HG03457 (cell line): Measurements from ENCODE around the gene EZH2.

Experiments used
- ATAC-seq: cut with Tn5 transposase; IDR thresholded peaks from one replicate; pipeline ENCODE4 v1.9.1; 2021; ENCODE audit warnings: moderate number of reproducible peaks; ENCODE audit not compliant: unreplicated experiment

The EZH2 gene

GRCh38 chr7:148884049-148884298, at the start of gene EZH2:
TSS of gene EZH2 (minus strand) at chr7:148884291. CDS start at chr7:148847298, 36,993 bp downstream.
- peak; percentile 9 for ATAC-seq

- ATAC-seq: no peak
These were observed 47.4 kb upstream of the EZH2 start for GRCh38 chr7:148931470-148931869.

GRCh38 chr7:148930335-148930734, 46.2 kb upstream of the EZH2 start:
- ATAC-seq: no peak

DNA sequence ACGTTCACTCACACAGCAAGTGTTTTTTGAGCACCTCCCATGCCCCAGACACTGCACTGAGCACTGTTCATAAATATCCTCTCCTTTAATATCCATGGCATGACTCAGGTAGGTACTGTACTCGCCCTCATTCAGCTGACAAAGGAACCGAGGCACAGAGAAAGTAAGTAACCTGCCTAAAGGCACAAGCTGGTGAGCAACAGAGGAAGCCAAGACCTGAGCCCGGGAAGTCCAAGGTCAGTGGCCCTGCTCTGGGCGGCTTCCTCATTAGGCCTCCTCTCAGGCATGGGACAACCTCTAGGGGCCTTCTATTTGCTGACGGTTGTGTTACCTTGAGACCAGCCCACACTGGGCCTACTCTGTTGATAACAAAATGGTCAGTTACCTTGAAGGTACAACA, 45.1 kb upstream of the EZH2 start:
- ATAC-seq: no peak

DNA sequence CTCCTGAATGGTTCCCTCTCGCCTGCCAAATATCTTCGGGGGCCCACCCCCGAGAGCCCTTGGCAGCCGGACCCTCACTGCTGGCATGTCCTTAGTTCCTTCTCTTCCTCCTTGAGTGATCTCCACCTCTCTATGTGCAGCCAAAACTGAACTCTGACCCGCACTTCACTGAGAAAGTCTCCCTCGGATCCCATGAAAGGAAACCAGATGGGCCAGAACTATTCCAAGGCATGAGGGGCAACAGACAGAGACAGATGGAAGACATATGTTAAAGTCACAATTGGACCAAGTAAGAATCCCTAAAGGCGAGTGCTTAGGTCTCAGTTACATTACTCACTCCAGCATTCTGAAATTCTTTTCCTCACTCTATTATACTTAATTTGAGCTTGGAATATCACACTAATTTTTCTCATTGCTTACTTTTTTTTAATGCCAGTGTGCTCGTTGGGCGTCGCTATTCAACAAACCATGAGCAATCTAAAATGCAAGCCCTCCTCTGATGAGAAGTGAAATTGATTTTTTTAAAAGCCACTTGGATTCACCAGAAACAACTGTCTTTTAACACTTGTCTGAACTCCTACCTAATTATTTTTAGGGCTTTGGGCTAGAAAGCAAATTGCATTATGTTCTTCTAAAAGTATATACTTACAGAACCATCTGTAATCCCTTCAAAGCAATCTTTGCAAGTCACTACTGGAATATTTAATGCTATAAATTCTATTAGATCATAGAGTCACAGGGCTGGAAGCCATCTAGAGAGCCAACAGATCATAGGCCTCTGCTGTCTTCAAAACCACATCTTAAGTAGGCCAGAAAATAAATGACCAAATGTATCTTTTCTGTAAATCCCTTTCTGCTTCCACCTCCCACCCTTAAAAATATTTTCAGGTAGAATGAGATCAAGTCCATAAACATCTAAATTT, 43.3 kb upstream of the EZH2 start:
- ATAC-seq: no peak

- ATAC-seq: no peak
These were observed 41.7 kb upstream of the EZH2 start for GRCh38 chr7:148925836-148926235.

- no peak for ATAC-seq
These were observed 39.9 kb upstream of the EZH2 start for GRCh38 chr7:148924011-148924410.

DNA sequence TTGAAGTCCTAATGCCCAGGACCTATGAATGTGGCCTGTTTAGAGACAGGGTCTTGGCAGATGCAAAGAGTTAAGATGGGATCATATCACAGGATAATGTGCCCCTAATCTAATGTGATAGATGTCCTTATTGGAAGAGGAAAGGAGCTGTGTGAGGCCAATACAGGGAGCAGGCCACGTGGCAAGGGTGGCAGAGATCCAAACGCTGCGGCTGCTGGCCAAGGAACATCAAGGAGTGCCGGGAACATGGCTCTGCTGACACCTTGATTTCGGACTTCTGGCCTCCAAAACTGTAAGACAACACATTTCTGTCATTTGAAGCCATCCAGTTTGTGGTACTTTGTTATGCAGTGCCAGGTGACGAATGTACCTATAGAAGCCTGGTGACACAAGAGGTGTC, 37.7 kb upstream of the EZH2 start:
- ATAC-seq: no peak

- no peak for ATAC-seq
These were observed 37.1 kb upstream of the EZH2 start for GRCh38 chr7:148921189-148921588.

DNA sequence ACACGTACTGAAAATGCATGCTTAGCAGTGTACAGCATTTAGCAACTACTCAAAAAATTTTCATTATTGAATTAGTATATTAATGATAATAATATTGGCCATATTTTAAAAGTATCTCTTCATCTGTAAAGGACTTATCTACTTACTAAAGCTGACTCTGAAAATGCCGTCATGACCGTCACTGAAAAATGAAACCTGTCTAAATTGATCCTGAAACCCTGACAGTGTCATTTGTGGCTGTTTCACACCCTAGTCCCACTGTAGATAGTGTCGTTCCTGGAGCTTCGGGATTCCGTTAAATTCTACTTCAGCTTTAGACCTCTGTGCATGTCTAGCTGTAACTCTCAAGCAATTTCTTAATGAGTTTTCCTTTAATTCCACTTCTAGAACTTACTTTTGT, 35.8 kb upstream of the EZH2 start:
- ATAC-seq: no peak

DNA sequence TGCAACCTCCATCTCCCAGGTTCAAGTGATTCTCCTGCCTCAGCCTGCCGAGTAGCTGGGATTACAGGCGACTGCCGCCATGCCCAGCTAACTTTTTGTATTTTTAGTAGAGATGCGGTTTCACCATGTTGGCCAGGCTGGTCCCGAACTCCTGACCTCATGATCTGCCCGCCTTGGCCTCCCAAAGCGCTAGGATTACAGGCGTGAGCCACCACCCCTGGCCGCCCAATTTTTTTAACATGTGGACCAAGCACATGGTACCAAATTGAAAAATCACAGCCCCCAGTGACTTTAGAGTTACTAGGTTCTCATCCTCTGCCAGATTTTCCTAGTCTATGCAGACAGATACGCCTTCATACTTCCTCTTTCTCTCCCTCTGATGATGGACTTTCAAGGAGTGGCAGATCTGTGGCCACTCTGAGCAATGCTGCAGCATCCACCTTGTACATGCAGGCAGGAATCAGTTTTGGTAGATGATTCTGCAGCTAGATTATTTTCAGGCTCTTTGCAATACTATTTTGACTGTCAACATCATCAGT, 34.0 kb upstream of the EZH2 start:
- no peak for ATAC-seq

DNA sequence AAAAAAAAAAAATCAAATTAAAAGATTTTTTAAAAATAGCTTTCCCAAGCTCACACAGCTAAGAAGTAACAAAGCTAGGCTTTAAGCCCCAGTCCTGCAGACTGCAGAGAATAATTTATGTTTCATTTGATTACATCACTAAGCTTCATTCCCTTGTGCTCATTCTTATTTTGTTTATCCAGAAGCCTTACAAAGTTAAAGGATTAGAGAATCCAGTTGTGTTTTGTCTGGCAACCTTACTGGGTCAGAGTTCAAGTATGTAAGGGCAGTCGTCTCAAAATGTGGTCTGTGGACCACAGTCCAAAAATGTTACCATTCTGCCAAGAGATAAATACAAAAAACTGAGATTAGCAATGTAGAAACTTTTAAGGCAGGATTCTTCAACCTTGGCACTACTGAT, 32.1 kb upstream of the EZH2 start:
- no peak for ATAC-seq

GRCh38 chr7:148915211-148915610, 31.1 kb upstream of the EZH2 start:
- ATAC-seq: no peak

- ATAC-seq: peak; percentile 44
These were observed 30.2 kb upstream of the EZH2 start for GRCh38 chr7:148914208-148914777.

- ATAC-seq: peak; percentile 45
These were observed 28.9 kb upstream of the EZH2 start for GRCh38 chr7:148912758-148913541.

- ATAC-seq: no peak
These were observed 28.1 kb upstream of the EZH2 start for GRCh38 chr7:148912151-148912550.

DNA sequence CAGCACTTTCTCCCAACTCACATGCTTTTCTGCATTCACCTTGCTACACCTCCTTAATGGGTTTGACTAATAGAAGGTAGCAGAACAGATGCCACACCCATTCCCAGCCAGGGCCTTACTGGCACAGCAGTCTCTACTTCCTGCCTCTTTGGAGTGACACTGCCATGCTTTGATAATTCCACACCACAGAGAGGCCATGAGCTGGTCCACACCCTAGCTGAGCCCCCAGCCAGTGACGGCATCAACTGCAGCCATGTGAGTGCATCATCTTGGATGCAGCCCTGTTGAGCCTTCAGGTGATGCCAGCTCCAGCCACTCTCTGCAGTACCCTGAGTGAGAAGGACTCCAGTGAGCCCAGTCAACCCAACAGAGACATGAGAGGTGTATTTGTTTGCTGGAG, 27.5 kb upstream of the EZH2 start:
- no peak for ATAC-seq

GRCh38 chr7:148909568-148909967, 25.5 kb upstream of the EZH2 start:
- no peak for ATAC-seq

- ATAC-seq: no peak
These were observed 22.8 kb upstream of the EZH2 start for GRCh38 chr7:148906707-148907498.

GRCh38 chr7:148905093-148905666, 21.1 kb upstream of the EZH2 start:
- ATAC-seq: no peak

DNA sequence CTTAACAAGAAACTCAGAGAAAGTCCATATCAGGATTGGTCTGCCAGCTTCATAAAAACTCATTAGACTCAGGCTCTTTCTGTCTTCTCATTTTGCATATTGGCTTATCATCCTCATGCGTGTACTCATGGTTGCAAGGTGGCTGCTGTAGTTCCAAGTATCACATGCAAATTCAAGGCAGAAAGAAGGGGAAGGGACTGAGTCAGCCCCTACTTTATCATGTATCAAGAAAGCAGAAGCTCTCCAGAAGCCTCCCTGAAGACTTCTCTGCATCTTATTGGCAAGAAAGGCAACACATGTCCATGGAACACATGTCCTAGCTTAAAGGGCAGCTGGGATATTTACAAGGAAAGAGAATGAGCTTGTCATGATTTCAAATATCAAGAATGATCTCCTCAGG, 19.4 kb upstream of the EZH2 start:
- no peak for ATAC-seq
